Endothelial cell of umbilical vein (primary cell): Measurements from ENCODE around the gene CLEC16A.

Experiments
- CTCF ChIP-seq, 2 donors: IDR thresholded peaks; 1 replicate in 1 of 2; 2 replicates in 1 of 2; pipeline ENCODE4 v1.5.1; 2011; ENCODE audit warnings: low read length in 2 of 2, mild to moderate bottlenecking in 2 of 2, moderate library complexity in 2 of 2, control low read depth in 1 of 2, inconsistent platforms in 1 of 2, low read depth in 1 of 2; ENCODE audit not compliant: insufficient read depth in 1 of 2; ENCODE audit errors: extremely low read depth in 1 of 2
- JUN ChIP-seq: IDR thresholded peaks from 2 replicates; pipeline ENCODE4 v1.6.1; 2011; ENCODE audit warnings: borderline replicate concordance, low read depth; ENCODE audit not compliant: insufficient read length, insufficient read depth
- MAX ChIP-seq: IDR thresholded peaks from 2 replicates; pipeline ENCODE4 v1.6.1; 2011; ENCODE audit not compliant: insufficient read depth, insufficient read length
- POLR2A ChIP-seq: IDR thresholded peaks from 2 replicates; pipeline ENCODE4 v1.6.1; 2012; ENCODE audit warnings: low read depth, mild to moderate bottlenecking, control low read depth, low read length
- POLR2AphosphoS5 ChIP-seq: IDR thresholded peaks from 2 replicates; pipeline ENCODE4 v1.6.1; 2012; ENCODE audit warnings: low read depth, mild to moderate bottlenecking, control low read depth, low read length, moderate library complexity; ENCODE audit not compliant: insufficient read depth

- TF ChIP-seq MAX (no peak), POLR2AphosphoS5 (no peak), CTCF (IDR thresholded peaks at IDR 0.05; ENCODE audit: extremely low read depth in 1 of 2, insufficient read depth in 1 of 2, low read depth in 1 of 2, low read length in 2 of 2) (no peak), JUN (no peak), POLR2A (no peak)
Observed at GRCh38 chr16:11187522-11188023, 243.2 kb downstream of the CLEC16A start.
